HepG2 (cell line): ENCODE results near the gene CNTROB. TPM values are rescaled to one million over a fixed set of nuclear protein-coding genes. Genes with fewer than 3 reads are reported as not detected.

ENCODE experiments used
- ARHGAP35 ChIP-seq: sonication (generic); formaldehyde crosslinking; IDR thresholded peaks from 2 replicates; pipeline ENCODE4 v1.9.0; 2022; ENCODE audit warnings: mild to moderate bottlenecking, inconsistent platforms, moderate library complexity, missing genetic modification reagents, borderline replicate concordance
- GABPA ChIP-seq, 2 experiments: IDR thresholded peaks; 2 replicates each; pipeline ENCODE4 v1.6.1; 2011 to 2016; ENCODE audit warnings: low read depth in 2 of 2, low read length in 1 of 2, missing biosample characterization in 1 of 2, missing genetic modification characterization in 1 of 2
- LCORL ChIP-seq, 2 experiments: fragments of 450-650 bp in 1 of 2; sonication (generic) in 1 of 2; formaldehyde crosslinking in 1 of 2; IDR thresholded peaks; 2 replicates each; pipeline versions ENCODE4 v1.5.0 to v1.6.1; 2017 to 2020; ENCODE audit warnings: antibody characterized with exemption in 1 of 2, missing genetic modification reagents in 1 of 2
- MAFF ChIP-seq: IDR thresholded peaks from 2 replicates; pipeline ENCODE4 v1.6.1; 2011; ENCODE audit warnings: low read depth, low read length, improper control_type of control experiment
- MZF1 ChIP-seq: sonication (generic); formaldehyde crosslinking; IDR thresholded peaks from 2 replicates; pipeline ENCODE4 v1.8.1; 2023; ENCODE audit warnings: mild to moderate bottlenecking, missing genetic modification reagents, borderline replicate concordance
- NFAT5 ChIP-seq: sonication (generic); formaldehyde crosslinking; IDR thresholded peaks from 2 replicates; pipeline ENCODE4 v1.4.0; 2020; ENCODE audit warnings: missing genetic modification reagents
- RBFOX2 ChIP-seq: fragments of 200-400 bp; formaldehyde crosslinking; IDR thresholded peaks from 2 replicates; pipeline ENCODE4 v1.6.1; 2017; ENCODE audit warnings: low read depth, mild to moderate bottlenecking, low read length
- TCF7L2 ChIP-seq: IDR thresholded peaks from 2 replicates; pipeline ENCODE4 v1.6.1; 2011; ENCODE audit warnings: mild to moderate bottlenecking, low read depth, low read length, moderate library complexity
- TERF1 ChIP-seq: sonication (generic); formaldehyde crosslinking; IDR thresholded peaks from 2 replicates; pipeline ENCODE4 v1.8.0; 2022; ENCODE audit warnings: mild to moderate bottlenecking, missing genetic modification reagents, moderate library complexity
- THYN1 ChIP-seq: sonication (generic); formaldehyde crosslinking; IDR thresholded peaks from 2 replicates; pipeline ENCODE4 v1.8.1; 2023; ENCODE audit warnings: low read depth, mild to moderate bottlenecking, moderate library complexity, missing genetic modification reagents, borderline replicate concordance
- ZFP82 ChIP-seq: sonication (generic); formaldehyde crosslinking; IDR thresholded peaks from 2 replicates; pipeline ENCODE4 v1.5.1; 2020; ENCODE audit warnings: mild to moderate bottlenecking, missing genetic modification reagents, borderline replicate concordance
- ZKSCAN1 ChIP-seq: fragments of 150-350 bp; IDR thresholded peaks from 2 replicates; pipeline ENCODE4 v1.6.1; 2014; ENCODE audit warnings: low read length
- ZNF605 ChIP-seq: sonication (generic); formaldehyde crosslinking; IDR thresholded peaks from 2 replicates; pipeline ENCODE4 v1.8.0; 2022; ENCODE audit warnings: mild to moderate bottlenecking, missing genetic modification reagents
- ZNF710 ChIP-seq: sonication (generic); formaldehyde crosslinking; IDR thresholded peaks from 2 replicates; pipeline ENCODE4 v1.5.0; 2020; ENCODE audit warnings: mild to moderate bottlenecking, missing genetic modification reagents, borderline replicate concordance
- ZNF724P ChIP-seq: sonication (generic); formaldehyde crosslinking; IDR thresholded peaks from 2 replicates; pipeline ENCODE4 v1.8.0; 2022; ENCODE audit warnings: missing genetic modification reagents, borderline replicate concordance
- ZNF788 ChIP-seq: sonication (generic); formaldehyde crosslinking; IDR thresholded peaks from 2 replicates; pipeline ENCODE4 v1.5.0; 2020; ENCODE audit warnings: mild to moderate bottlenecking, missing genetic modification reagents, borderline replicate concordance
- ZNF878 ChIP-seq: sonication (generic); formaldehyde crosslinking; IDR thresholded peaks from 2 replicates; pipeline ENCODE4 v1.8.1; 2023; ENCODE audit warnings: mild to moderate bottlenecking, missing genetic modification reagents, moderate library complexity
- ZNF891 ChIP-seq: sonication (generic); formaldehyde crosslinking; IDR thresholded peaks from 2 replicates; pipeline ENCODE4 v1.5.0; 2020; ENCODE audit warnings: mild to moderate bottlenecking, missing genetic modification reagents
- polyA plus RNA-seq, 8 experiments: library from polyadenylated mRNA; depleted of rRNA in 3 of 8; stranded (reverse) in 7 of 8; unstranded in 1 of 8; fragments of >200 nt; fragmentation: Illumina TruSeq in 4 of 8; extraction: Trizol in 4 of 8; gene quantifications; 2 replicates each; pipeline versions ENCODE4 v1.2.1 to v1.2.3, GENCODE V29; 2011 to 2016; ENCODE audit warnings: low read depth in 4 of 8, missing spikeins in 1 of 8, mixed read lengths in 1 of 8; ENCODE audit not compliant: insufficient read depth in 1 of 8
- total RNA-seq, 5 experiments: library from RNA; depleted of rRNA; stranded (reverse); fragments of >200 nt; fragmentation: Illumina TruSeq; extraction: Trizol; gene quantifications; 2 replicates each; pipeline ENCODE4 v1.2.3, GENCODE V29; 2016; ENCODE audit warnings: low read depth in 1 of 5

Gene CNTROB
- total and polyA plus RNA-seq, 2 of the 13 experiments (the other 11 are each of a cell fraction or from before 2014, with no cell fraction given), result 21.2 to 24.1 TPM

GRCh38 chr17:7931709-7932482 is at the start of gene CNTROB, which contains the start of gene TRAPPC1 (continued):
- TF ChIP-seq ZFP82 (CRISPR knock-in tag), result 0 out of 2 replicates have a peak, but pooled peaks have one; percentile 59
- no peak for TF ChIP-seq ZNF724P
- 0 out of 2 replicates have a peak, but pooled peaks have one; percentile 67 for TF ChIP-seq ZNF891 (CRISPR knock-in tag)
- TF ChIP-seq ZKSCAN1, result peak; percentile 53
- no peak for TF ChIP-seq ZNF710 (CRISPR knock-in tag)
- TF ChIP-seq ARHGAP35, result no peak
- peak; percentile 39; the same call in 1 of the 2 replicates for TF ChIP-seq ZNF605 (CRISPR knock-in tag)
- TF ChIP-seq LCORL (IDR thresholded peaks at IDR 0.05), result no peak
- TF ChIP-seq LCORL (CRISPR knock-in tag; IDR thresholded peaks at IDR 0.05), result peak; percentile 24; the same call in 1 of the 2 replicates
- TF ChIP-seq NFAT5 (CRISPR knock-in tag), result no peak
- TF ChIP-seq ZNF878 (CRISPR knock-in tag), result no peak
- TF ChIP-seq RBFOX2, result peak; percentile 78
- no peak for TF ChIP-seq THYN1 (CRISPR knock-in tag)
- TF ChIP-seq TCF7L2, result no peak
- no peak for TF ChIP-seq MAFF
- TF ChIP-seq MZF1 (CRISPR knock-in tag), result no peak
- peak; percentile 60 for TF ChIP-seq ZNF788 (CRISPR knock-in tag)
- TF ChIP-seq TERF1, result no peak
- peak; percentile 84 for TF ChIP-seq GABPA (IDR thresholded peaks at IDR 0.05; ENCODE audit: low read depth, low read length)
- peak; percentile 96 for TF ChIP-seq GABPA (CRISPR knock-in tag; IDR thresholded peaks at IDR 0.05; ENCODE audit: low read depth)
